Measurements from ENCODE around the gene CCDC102B. TPM values are rescaled to one million over a fixed set of nuclear protein-coding genes. Genes with fewer than 3 reads are reported as not detected.

CCDC102B gene
- total RNA-seq, 1 experiment from 2014 or later = 0.92 TPM

GRCh38 chr18:68764016-68764415 is 33.9 kb upstream of the CCDC102B start:
- DNase-seq (ENCODE audit: low read depth, low spot score) (no peak), ATAC-seq (no peak)
- ChIA-PET POLR2A (no interaction called here), CTCF (no interaction called here)
- Histone ChIP-seq H3K36me3 (ENCODE audit: control insufficient read depth, insufficient read depth, low read length) (no peaks in the 10 kb centered on the region), H3K27me3 (ENCODE audit: control insufficient read depth, insufficient read depth, low read length) (no peaks in the 10 kb centered on the region), H3K4me1 (ENCODE audit: control insufficient read depth, insufficient read depth, low read length) (no peaks in the 10 kb centered on the region), H3K4me3 (ENCODE audit: low read depth in 2 of 2, low read length in 2 of 2) (no peak overlapping the region), H3K9me3 (ENCODE audit: control insufficient read depth, insufficient read depth, low read depth, low read length) (no peaks in the 10 kb centered on the region), H3K27ac (ENCODE audit: low read length) (no peak overlapping the region)
- in situ Hi-C loops (cut with HindIII; ENCODE audit: low pct_unique_long_range_greater_than_20kb, low sequenced_read_pairs) = no loop called here
- no TSS peak for BruUV-seq (replicated peaks)
- intact Hi-C loops (cut with micrococcal nuclease; ENCODE audit: unreplicated experiment) = no loop called here
- no peak for TF ChIP-seq TCF7L2 (IDR thresholded peaks at IDR 0.05; ENCODE audit: low read depth, low read length)
- no peak for TF ChIP-seq CTCF (IDR thresholded peaks at IDR 0.05)
- no peak for TF ChIP-seq SIN3A (IDR thresholded peaks at IDR 0.05; ENCODE audit: borderline replicate concordance, insufficient read depth, low read depth, low read length)
- no peak for TF ChIP-seq REST (IDR thresholded peaks at IDR 0.05; ENCODE audit: insufficient read depth in 1 of 2, low read depth in 2 of 2, low read length in 1 of 2)
- no peak for TF ChIP-seq POLR2AphosphoS5 (IDR thresholded peaks at IDR 0.05; ENCODE audit: low read depth, low read length)

GRCh38 chr18:68766433-68766832 is 31.4 kb upstream of the CCDC102B start:
- no peaks in the 10 kb centered on the region for H3K9me3 ChIP-seq (ENCODE audit: control insufficient read depth, insufficient read depth, low read depth, low read length)
- BruUV-seq (replicated peaks) = no TSS peak
- in situ Hi-C loops (cut with HindIII; ENCODE audit: low pct_unique_long_range_greater_than_20kb, low sequenced_read_pairs) = no loop called here
- no peak for TF ChIP-seq TCF7L2 (IDR thresholded peaks at IDR 0.05; ENCODE audit: low read depth, low read length)
- TF ChIP-seq SIN3A (IDR thresholded peaks at IDR 0.05; ENCODE audit: borderline replicate concordance, insufficient read depth, low read depth, low read length) = no peak
- no peak for TF ChIP-seq CTCF (IDR thresholded peaks at IDR 0.05)
- no peak for TF ChIP-seq POLR2AphosphoS5 (IDR thresholded peaks at IDR 0.05; ENCODE audit: low read depth, low read length)
- TF ChIP-seq REST (IDR thresholded peaks at IDR 0.05; ENCODE audit: insufficient read depth in 1 of 2, low read depth in 2 of 2, low read length in 1 of 2) = no peak
- no peaks in the 10 kb centered on the region for H3K36me3 ChIP-seq (ENCODE audit: control insufficient read depth, insufficient read depth, low read length)
- no peak for DNase-seq (ENCODE audit: low read depth, low spot score)
- no peak overlapping the region for H3K4me3 ChIP-seq (ENCODE audit: low read depth in 2 of 2, low read length in 2 of 2)
- intact Hi-C loops (cut with micrococcal nuclease; ENCODE audit: unreplicated experiment) = no loop called here
- no peak overlapping the region for H3K27ac ChIP-seq (ENCODE audit: low read length)
- no peaks in the 10 kb centered on the region for H3K4me1 ChIP-seq (ENCODE audit: control insufficient read depth, insufficient read depth, low read length)
- CTCF ChIA-PET = no interaction called here
- ATAC-seq = no peak
- H3K27me3 ChIP-seq (ENCODE audit: control insufficient read depth, insufficient read depth, low read length) = no peaks in the 10 kb centered on the region
- POLR2A ChIA-PET = no interaction called here

All from Panc1 (cell line).